ENCODE data around the gene RUVBL1.

The RUVBL1 gene
- long read RNA-seq, transcript RUVBL1-201 (11 exons, 1,761 nt), result major isoform, 421 of 502 reads
- long read RNA-seq, partial matches to known transcripts, result 15 of 502 reads
- long read RNA-seq, other reads (novel, unspliced or antisense), result 66 of 502 reads

DNA sequence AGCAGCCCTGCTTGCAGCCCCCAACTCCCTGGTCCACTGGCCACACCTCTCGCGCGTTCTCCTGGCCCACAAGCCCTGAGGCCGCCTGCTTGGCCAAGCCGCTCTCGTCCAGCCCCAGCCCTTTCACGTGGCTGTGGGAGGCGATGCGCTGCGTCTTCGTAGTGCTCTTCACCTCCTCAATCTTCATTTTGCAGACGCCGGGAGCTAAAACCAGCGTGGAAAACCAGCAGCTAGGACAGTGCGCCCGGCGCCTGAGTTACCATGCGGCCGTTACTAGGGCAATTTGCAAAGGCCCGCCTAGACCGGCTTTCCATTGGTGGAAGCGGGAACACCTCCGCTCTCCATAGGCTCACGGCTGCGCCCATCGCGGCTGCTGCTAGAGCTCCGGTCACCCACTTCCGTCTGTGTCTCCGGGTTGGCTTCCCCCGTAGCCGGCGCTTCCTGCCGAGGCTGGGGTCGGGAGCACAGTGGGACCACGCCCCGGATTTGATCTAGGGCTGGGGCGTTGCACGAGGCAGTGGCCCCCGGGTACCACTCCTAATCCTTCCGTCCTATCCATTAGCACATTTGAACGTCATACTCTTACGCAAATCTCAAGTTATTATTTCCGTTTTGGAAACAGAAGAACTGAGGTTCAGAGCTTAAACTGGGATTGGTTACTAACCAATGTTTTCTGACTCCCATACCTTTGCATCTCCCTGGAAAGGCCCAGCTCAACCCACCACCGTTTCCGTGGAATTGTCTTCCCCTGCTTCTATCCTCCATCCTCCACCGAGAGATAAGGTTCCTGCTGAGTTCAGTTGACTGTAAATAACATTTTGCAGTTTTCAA lies at the start of gene RUVBL1:
TSS of gene RUVBL1 (minus strand) at position 275 of the 831 bp plus-strand sequence. CDS start at position 187, 88 bp downstream.
- TF ChIP-seq CTCF (IDR thresholded peaks at IDR 0.05; ENCODE audit: insufficient read depth, low read length) (no peak), SPI1 (IDR thresholded peaks at IDR 0.05; ENCODE audit: borderline replicate concordance, low read depth) (peak; percentile 52; the same call in 1 of the 2 replicates), REST (IDR thresholded peaks at IDR 0.05; ENCODE audit: insufficient replicate concordance, low read depth) (no peak), POLR2AphosphoS5 (IDR thresholded peaks at IDR 0.05; ENCODE audit: low read depth) (peak; percentile 69; the same call in 1 of the 2 replicates), GABPA (IDR thresholded peaks at IDR 0.05; ENCODE audit: low read depth) (peak; percentile 100)
- peak; percentile 92 to 99 for DNase-seq (ENCODE audit: low read depth in 1 of 2, low spot score in 1 of 2)
- Histone ChIP-seq H3K27me3 (ENCODE audit: insufficient read depth, poor library complexity, severe bottlenecking) (no peaks in the 10 kb centered on the region), H3K27ac (replicated peaks) (peak within 1 kb of the TSS; percentile 84), H3K4me3 (replicated peaks; ENCODE audit: insufficient read depth, low read length) (peak within 1 kb of the TSS; percentile 97)

DNA sequence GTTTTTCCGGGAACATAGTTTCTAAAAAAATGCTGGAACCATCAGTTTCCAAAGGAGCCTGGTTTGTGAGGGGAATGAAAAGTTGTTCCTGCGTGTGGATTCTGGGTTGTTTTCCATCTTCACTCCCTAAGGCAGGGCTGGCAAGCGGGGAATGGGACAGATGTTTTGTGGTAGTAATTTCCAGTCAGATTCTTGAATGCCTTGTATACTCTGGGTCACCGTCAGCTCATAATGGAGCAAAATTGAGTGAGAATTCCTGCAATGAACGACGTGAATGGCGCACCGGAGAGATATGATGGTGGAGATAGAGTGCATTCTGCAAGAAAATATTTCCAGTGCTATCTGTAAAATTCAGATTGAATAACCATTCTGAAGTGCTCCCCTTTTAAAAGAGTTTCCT lies 49.6 kb upstream of the RUVBL1 start:
- no peaks in the 10 kb centered on the region for H3K27me3 ChIP-seq (ENCODE audit: insufficient read depth, poor library complexity, severe bottlenecking)
- no peak for TF ChIP-seq GABPA (IDR thresholded peaks at IDR 0.05; ENCODE audit: low read depth)
- no peak for TF ChIP-seq REST (IDR thresholded peaks at IDR 0.05; ENCODE audit: insufficient replicate concordance, low read depth)
- no peak for TF ChIP-seq SPI1 (IDR thresholded peaks at IDR 0.05; ENCODE audit: borderline replicate concordance, low read depth)
- no peak for TF ChIP-seq POLR2AphosphoS5 (IDR thresholded peaks at IDR 0.05; ENCODE audit: low read depth)
- no peak for TF ChIP-seq CTCF (IDR thresholded peaks at IDR 0.05; ENCODE audit: insufficient read depth, low read length)
- no peak overlapping the region for H3K27ac ChIP-seq (replicated peaks)
- DNase-seq (ENCODE audit: low read depth in 1 of 2, low spot score in 1 of 2), result no peak
- H3K4me3 ChIP-seq (replicated peaks; ENCODE audit: insufficient read depth, low read length), result no peak overlapping the region

DNA sequence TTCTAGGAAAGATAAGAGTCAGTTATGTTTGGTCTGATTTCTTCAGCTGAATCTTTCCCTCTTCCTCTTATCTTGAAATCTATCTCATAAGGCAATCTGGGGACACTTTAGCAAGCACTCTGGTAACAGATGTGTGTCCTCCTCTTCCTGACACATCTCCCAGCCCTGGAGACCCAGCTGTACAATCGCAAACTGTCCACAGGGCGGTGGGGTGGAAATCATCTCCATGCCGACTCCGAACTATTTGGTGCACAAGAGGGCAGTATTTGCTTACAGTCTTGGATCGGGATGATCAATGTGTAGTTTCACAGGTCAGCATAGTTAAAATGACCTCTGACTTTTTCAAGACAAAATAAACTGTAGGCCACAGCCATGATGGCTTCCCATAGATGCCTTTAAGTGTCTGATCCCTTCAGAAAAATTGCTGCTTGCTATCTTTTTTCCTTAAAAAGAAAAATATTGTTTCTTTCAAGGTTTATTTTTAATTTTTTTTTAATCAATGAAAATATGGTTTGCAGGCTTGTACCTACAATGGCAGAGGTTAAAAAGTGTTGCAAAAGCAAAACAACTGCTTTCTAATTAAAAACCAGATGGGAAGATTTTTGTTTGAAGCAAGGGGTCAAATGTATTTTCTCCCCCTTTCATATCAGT lies 47.4 kb upstream of the RUVBL1 start:
- DNase-seq (ENCODE audit: low read depth in 1 of 2, low spot score in 1 of 2), result peak; percentile 66 to 89
- Histone ChIP-seq H3K27me3 (ENCODE audit: insufficient read depth, poor library complexity, severe bottlenecking) (no peaks in the 10 kb centered on the region), H3K27ac (replicated peaks) (no peak overlapping the region)

More for the DNA sequence above, 47.4 kb upstream of the RUVBL1 start:
- no peak overlapping the region for H3K4me3 ChIP-seq (replicated peaks; ENCODE audit: insufficient read depth, low read length)
- TF ChIP-seq REST (IDR thresholded peaks at IDR 0.05; ENCODE audit: insufficient replicate concordance, low read depth), result no peak
- peak; percentile 52; the same call in 1 of the 2 replicates for TF ChIP-seq SPI1 (IDR thresholded peaks at IDR 0.05; ENCODE audit: borderline replicate concordance, low read depth)
- peak; percentile 80 for TF ChIP-seq CTCF (IDR thresholded peaks at IDR 0.05; ENCODE audit: insufficient read depth, low read length)
- TF ChIP-seq POLR2AphosphoS5 (IDR thresholded peaks at IDR 0.05; ENCODE audit: low read depth), result peak; percentile 86
- TF ChIP-seq GABPA (IDR thresholded peaks at IDR 0.05; ENCODE audit: low read depth), result no peak
